Activated naive CD8-positive, alpha-beta T cell treated with anti-CD3 and anti-CD28 coated beads, Interleukin-2, amount 50 U/mL, for 16 hours (primary cell): ENCODE data around the gene OTUD1.

Experiments
- DNase-seq: peaks from one replicate; pipeline ENCODE4 v3.0.0-alpha.2; 2020; ENCODE audit warnings: low read depth, low spot score

The OTUD1 gene

DNA sequence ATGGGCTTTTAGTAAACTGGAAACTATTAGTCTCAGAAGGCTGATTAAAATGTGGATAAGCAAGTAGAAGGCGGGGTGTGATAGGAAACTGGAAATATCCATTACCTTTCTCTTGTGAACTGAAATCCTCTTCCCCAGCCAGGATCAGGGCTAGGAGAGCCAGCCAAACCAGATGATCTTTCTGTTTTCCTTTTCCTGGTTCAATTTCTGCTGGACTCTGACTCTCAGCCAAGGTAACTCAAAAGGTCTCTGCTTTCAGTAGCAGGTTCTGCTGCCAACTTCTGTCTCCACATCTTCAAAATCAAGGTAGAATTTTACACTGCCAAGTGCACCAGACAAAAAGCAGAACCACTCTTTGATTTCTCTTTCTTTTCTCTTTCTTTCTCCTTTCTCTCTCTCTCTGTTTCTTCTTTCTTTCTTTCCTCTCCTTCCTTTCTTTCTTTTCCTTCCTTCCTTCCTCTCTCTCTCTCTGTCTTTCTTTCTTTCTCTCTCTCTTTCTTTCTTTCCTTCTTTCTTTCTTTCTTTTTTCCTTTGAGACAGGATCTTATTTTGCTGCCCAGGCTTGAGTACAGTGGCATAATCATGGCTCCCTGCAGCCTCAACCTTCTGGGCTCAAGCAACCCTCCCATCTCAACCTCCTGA, 30.8 kb downstream of the OTUD1 start:
- no peak for DNase-seq

DNA sequence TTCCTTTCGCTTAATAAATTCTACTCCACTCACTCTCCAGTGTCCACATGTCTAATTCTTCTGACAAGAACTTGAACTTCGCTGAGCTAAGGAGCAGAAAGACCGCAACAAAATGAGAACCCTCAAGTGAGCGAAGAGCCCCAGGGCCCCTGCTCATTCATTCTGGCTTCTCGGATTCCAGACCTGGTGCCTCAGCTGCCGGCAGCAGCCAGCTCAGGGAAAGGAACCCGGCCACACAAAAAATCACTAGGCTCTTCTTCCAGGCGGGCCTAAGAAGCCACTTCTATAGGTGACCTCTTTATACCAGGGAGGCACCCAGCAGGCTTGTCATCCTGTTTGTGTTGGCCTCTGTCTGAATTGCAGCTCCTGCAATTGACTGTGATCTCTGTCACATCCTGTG, 33.3 kb downstream of the OTUD1 start:
- DNase-seq = no peak

DNA sequence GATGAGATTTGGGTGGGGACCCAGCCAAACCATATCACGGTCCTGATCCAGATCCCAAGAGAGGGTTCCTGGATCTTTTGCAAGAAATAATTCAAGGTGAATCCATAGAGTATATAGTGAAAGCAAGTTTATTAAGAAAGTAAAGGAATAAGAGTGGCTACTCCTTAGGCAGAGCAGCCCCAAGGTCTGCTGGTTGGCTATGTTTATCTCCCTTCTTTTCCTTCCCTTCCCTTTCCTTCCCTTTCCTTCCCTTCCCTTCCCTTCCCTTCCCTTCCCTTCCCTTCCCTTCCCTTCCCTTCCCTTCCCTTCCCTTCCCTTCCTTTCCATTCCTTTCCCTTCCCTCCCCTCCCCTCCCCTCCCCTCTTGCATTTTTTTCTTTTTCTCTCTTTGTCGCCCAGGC, 35.2 kb downstream of the OTUD1 start:
- DNase-seq = no peak

DNA sequence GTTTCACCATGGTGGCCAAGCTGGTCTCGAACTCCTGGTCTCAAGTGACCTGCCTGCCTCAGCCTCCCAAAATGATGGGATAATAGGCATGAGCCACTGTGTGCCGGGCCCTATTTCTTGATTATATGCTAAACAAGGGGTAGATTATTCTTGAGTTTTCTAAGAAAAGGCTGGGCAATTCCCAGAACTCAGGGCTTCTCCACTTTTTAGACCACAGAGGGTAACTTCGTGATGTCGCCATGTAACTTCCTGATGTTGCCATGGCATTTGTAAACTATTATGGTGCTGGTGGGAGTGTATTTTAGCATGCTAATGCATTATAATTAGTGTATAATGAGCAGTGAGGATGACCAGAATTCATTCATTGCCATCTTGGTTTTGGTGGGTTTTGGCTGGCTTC, 35.8 kb downstream of the OTUD1 start:
- no peak for DNase-seq

DNA sequence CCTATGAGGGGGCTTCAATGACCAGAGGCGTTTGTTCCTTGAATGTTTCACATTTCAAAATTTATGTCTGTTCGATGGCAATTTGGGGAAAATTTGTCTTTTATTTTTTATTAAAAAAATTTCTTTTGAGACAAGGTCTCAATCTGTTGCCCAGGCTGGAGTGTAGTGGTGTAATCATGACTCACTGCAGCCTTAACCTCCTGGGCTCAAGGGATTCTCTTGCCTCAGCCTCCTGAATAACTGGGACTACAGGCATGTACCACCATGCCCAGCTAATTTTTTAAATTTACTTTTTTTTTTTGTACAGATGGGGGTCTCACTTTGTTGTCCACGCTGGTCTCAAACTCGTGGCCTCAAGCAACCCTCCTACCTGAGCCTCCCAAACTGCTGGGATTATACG, 39.7 kb downstream of the OTUD1 start:
- no peak for DNase-seq

DNA sequence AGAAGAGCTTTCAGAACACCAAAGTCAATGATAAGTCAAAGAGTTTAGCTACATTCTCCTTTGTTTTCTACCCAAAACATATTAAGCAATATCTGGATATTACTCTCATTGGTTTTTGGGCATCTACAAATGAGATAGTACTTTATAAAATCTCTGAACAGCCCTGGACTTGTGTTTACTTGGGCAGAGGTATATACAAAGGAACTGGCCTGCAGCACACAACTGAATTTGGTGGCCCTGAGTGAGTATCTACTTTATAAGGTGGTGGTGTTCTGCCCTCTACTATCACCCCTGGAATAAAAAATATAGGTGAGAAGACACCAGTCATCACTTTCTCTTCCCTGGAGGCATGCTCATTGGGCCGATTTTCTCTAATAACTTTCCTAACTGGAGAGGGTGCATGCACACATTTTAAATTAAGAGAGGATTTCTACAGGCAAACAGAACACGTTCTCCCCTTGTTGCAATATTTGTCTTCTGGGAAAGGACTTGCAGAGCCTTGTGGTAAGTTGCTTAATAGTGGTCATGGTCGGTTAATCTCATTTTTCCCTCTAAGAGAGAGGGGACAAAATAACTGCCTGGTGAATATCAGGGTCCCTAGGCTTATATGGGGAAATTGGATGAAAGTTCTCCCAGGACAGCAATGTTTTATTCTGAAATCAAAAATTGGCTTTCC, 41.1 kb downstream of the OTUD1 start:
- no peak for DNase-seq

DNA sequence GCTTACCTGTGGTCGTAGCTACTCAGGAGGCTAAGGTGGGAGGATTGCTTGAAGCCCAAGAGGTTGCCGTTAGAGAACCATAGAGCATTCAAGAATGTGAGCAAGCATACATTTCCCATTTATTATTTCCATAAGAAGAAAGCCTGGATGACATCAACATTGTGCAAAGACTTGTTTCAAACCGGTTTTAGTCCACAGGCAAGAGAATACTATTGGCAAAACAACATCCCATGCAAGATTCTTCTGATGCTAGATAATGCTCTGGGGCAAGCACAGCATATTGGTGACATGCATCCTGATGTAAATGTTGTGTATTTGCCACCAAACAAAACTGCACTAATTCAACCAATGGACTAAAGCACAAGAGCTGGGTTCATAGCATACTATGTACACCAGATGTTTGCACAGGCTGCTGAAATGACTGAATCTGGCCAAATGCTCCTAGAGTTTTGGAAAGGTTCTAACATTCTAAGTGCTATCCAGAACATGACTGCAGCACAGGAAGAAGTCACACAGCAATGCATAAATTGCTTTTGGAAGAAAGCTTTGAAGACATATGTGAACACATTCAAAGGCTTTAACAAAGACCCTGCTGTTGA, 42.6 kb downstream of the OTUD1 start:
- no peak for DNase-seq

DNA sequence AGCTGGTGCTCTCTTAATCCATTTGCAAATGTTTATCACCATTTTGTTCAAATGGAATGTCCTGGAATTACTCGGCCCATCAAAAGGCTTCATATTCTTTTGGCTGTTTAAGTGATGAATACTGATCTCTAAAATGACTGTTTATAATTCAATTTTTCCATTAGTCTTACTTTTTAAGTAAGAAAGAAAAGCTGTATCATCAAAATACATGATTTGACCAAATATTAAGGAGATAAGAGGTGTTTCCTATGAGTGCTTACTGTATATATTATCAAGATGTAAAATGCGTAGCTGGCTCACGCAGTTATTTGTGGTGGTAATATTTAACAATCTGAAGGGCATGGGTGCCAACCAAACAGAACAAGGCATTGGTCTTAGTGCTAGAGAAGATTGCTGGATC, 51.2 kb downstream of the OTUD1 start:
- DNase-seq = no peak
